NCI-H1417 (cell line): ENCODE results near the gene UST.
A peak's percentile ranks its signal among the peaks of the same experiment; 100 is the strongest.

Experiments
- DNase-seq, 3 experiments: peaks; one replicate each; lab custom pipeline; 2025; lab: John Stamatoyannopoulos, UW

Gene UST

GRCh38 chr6:149060985-149061760, 314.3 kb downstream of the UST start:
- peak; percentile 74 to 99 (median 91) for DNase-seq

GRCh38 chr6:149061930-149062329, 315.1 kb downstream of the UST start:
- no peak for DNase-seq

DNA sequence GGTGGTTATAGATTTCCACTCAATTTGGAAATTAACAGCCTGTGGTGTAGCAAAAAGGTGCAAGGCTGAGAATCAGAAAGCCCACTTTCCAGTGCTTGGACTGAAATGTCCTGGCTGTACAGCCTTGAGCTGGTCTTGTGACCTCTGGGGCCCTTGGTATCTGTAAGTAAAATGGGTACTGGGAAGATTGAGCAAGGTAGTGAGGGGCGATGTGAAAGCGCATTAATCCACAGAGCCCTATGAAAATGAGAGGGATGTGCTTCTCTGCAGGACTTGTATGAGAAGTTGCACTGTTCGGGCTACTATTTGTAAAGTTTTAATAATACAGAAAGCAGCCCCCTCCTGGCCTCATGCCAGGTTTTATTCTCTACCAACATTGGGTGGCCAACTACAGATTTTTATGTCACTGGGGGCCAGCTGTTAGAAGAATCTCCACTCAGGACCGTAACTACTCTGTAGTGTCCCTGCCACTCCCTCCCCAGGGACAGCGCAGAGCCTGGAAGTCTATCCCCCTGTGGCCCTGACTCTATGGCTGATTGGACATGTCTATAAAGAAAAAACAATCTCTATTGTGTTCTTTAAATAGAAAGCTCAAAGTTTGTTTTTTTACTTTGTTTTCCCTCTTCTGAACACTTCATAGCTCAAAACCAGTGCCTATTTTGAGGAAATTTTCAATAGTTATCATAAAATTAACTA, 316.0 kb downstream of the UST start:
- no peak for DNase-seq

DNA sequence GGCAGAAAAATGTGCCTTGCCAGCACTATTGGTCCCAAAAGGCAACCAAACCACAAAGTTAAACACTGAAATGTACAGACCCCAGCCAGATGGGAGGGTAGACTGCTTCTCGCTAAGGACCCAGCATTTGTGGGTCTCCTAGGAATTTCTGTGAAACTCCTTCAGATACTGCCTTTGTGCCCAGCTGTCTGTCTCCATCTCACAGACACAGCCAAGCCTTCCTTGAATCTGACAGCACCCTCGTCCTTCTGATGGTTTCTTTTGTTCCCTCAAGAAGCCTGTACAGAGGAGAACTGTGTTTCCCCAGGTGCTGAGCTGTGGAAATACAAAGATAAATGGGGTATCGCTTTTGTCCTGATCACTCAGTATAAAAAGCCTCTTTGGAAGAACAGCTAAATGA, 316.6 kb downstream of the UST start:
- DNase-seq, result no peak

DNA sequence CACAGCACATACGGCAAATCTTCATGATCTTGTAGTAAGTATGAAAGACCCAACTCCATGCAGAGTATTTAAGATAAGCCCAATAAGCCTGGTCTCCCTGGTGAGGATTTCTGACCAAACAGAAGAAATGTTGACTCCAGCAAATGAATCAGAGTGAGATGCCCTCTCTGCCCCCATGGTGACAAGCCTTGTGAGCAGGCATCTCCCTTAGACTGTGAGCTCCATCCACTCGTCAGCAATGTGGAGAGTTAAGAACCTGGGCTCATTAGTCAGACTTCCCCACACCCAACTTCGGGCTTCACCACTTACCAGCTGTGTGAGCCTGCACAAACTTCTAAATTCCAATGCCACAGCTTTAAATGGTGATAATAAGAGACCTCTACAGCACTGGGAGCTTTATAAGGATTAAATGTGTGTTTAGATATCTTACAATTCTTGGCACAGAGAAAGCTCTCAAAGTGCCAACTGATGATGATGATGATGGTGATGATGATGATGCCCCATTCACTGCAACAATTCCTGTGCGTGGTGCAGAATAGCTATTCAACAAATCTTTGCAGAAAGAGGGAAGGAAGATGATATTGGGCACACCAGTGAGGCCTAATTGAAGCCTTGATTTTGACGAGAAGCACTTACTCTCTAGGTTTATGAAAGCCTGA, 317.3 kb downstream of the UST start:
- no peak for DNase-seq

DNA sequence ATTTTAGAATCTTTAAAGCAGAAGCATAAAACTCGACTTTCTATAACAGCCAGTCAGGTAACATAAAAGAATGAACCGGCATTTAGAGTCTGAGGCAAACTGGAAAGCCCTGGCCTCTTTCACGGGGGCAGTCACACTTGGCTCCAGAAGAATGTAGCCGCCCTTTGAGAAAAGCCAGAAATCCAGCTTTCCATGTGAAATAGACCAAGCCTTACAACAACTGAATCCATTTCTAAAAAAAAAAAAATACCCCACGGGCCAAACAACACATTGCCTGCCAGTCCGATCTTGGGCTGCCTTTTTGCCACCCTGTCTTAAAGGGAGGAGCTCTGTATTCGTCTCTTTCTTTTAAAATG, 317.8 kb downstream of the UST start:
- no peak for DNase-seq

DNA sequence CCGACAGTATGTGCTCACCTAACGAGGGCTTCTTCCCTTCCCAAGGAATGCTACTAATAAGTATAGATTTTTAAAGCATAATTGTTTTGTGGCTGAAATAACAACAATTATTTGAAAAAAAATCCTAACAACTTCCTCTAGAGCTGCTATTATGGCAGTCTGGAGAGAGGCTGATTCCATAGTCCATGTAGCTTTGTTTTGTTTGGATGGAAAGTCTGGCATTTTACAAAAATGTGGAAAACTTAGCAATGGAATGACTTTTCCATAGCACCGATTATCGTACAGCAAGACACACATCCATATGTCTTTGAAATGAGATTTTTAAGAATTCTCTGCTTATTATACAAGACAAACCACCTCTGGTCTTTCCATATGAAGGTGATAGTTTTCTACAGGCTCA, 318.3 kb downstream of the UST start:
- DNase-seq, result no peak

- DNase-seq, result no peak
Measured at GRCh38 chr6:149065658-149066556, 319.1 kb downstream of the UST start.

DNA sequence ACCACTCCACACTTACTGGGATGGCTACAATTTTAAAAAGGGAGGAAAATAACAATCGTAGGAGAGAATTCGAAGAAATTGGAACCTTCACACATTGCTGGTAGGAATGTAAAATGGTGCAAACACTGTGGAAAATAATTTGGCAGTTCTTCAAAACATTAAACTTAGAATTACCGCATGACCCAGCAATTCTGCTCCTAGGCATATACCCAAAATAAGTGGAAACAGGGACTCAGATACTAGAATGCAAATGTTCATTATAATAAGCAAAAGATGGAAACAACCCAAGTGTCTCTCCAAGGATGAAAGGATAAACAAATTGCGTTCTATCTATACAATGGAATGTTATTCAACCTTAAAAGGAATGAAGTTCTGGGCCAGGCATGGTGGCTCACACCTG, 325.2 kb downstream of the UST start:
- DNase-seq, result no peak

GRCh38 chr6:149074832-149075258, 328.0 kb downstream of the UST start:
- DNase-seq, result no peak

DNA sequence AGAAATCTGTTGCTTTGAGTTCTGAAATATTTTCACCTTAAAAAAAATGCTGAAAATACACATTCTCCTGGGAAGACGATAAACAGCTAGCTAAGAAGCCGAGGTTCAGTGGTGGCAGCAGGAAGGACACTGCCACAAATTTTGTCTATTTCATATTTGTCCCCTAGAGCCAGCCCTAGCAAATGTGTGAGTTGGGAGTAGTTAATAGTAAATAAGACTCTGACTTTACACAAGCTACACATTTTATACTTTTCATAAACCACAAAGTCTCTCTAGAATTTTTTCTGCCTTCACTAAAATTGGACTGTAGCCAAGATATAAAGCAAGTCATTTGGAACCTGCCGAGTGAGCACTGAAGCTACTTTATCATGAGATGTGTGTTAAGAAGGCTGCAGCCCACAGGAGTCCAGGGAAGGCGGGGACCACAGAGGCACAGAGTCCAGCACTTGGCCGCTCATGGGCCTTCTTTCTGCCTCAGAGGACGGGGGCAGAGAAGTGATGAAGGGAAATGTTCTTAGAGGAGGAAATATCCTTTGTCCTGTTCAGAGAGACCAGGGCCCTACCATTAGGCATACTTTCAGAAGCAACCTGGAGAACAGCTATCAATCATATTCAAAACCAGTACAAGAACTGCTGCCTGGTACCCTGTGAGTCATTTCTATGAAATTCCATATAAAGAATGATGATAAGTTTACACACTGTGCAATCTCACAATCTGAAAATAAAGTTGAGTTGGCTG, 329.0 kb downstream of the UST start:
- peak in 2 of 3 experiments; percentile 17 to 21 for DNase-seq

GRCh38 chr6:149076355-149076734, 329.5 kb downstream of the UST start:
- DNase-seq, result no peak

DNA sequence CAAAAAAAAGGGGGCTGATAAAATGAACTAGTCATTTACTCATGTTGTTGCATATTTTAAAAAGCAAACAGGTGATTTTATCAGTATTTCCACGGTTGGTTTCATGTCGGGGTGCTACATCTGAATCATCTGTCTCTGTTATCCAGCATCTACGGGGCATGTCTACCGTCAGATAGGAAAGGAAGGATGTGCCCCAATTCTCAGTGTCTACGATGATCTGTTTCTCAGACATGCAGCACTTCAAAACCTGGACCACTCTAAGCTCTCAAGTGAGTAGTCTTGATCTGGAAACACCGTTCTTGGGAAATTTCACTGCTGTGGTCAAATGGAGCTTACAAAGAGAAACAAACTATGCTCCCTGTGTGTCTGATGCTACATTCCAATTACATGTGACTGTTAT, 330.4 kb downstream of the UST start:
- DNase-seq, result no peak

DNA sequence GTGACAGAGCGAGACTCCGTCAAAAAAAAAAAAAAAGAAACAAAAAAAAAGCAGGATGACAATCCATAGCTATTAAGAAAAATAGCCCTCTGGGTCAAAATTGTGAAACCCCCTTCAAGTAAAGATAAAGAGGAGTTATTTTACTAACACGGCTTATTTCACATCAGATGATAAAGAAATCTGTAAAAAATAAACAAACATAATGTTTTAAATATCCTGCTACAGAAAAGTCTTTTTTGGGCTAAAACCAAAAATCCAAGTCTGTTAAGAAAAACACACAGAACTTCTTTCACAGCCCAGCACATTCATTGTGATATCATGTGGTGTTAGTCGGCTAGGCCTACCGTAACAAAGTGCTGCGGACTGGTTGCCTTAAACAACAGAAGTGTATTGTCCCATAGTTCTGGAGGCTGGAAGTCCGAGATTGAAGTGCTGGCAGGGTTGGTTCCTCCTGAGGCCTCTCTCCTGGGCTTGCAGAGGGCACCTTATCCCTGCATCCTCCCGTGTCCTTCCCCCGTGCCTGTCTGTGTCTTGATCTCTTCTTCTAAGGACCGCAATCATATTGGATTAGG, 331.5 kb downstream of the UST start:
- DNase-seq, result no peak

- DNase-seq, result peak in 1 of 3 experiments; percentile 17
Measured at GRCh38 chr6:149079456-149079855, 332.6 kb downstream of the UST start.

DNA sequence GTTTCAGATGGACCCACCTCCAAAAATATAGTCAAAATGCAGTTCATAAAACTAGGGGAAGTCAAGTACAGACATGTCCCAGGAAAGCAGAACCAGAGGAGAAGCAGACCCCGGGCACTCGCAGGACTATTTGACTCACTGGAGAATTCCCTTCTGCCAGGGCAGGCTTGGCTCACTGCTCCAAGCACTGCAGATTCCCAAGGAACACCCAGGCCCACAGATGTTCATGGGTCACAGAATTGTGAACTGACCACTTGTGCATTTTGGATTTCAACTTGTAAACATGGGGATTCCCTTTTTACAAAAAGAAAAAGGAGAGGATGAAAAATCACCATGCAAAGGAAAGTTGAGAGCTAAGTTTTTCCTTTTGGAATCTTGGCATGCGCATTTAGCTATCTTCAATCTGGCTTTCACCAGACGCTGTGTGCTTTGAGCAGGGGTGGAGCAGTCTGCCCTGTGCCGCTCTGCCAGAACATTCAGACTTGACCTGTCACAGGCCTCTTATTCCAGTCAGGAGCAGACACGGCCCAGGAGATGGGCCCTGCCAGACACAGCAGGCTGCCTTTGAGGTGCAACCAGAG, 333.2 kb downstream of the UST start:
- DNase-seq, result no peak

- DNase-seq, result no peak
Measured at GRCh38 chr6:149080511-149080910, 333.7 kb downstream of the UST start.

GRCh38 chr6:149081281-149081680, 334.5 kb downstream of the UST start:
- no peak for DNase-seq

- DNase-seq, result peak; percentile 44 to 88 (median 47)
Measured at GRCh38 chr6:149082320-149082719, 335.5 kb downstream of the UST start.

GRCh38 chr6:149084026-149084425, 337.2 kb downstream of the UST start:
- DNase-seq, result no peak
